HepG2 (cell line): ENCODE results near the gene PRTN3. TPM values are rescaled to one million over a fixed set of nuclear protein-coding genes. Genes with fewer than 3 reads are reported as not detected.
A peak's percentile ranks its signal among the peaks of the same experiment; 100 is the strongest.

ENCODE experiments used
- DNMT3B ChIP-seq: conservative IDR thresholded peaks from 2 replicates; pipeline ENCODE4 v1.6.1; 2016; ENCODE audit warnings: missing biosample characterization, control low read depth
- ETV5 ChIP-seq: IDR thresholded peaks from 2 replicates; pipeline ENCODE4 v1.6.1; 2018; ENCODE audit warnings: missing biosample characterization, missing genetic modification reagents, inconsistent platforms, borderline replicate concordance
- FOXC1 ChIP-seq: sonication (generic); formaldehyde crosslinking; IDR thresholded peaks from 2 replicates; pipeline ENCODE4 v1.8.0; 2022; ENCODE audit warnings: mild to moderate bottlenecking, missing genetic modification reagents, borderline replicate concordance
- HMGXB4 ChIP-seq, 2 experiments: sonication (generic) in 1 of 2; formaldehyde crosslinking in 1 of 2; IDR thresholded peaks; 2 replicates each; pipeline versions ENCODE4 v1.4.0 to v1.6.1; 2018 to 2020; ENCODE audit warnings: missing genetic modification reagents in 2 of 2, borderline replicate concordance in 1 of 2, low read depth in 1 of 2, mild to moderate bottlenecking in 1 of 2, missing biosample characterization in 1 of 2
- IKZF1 ChIP-seq: fragments of 450-650 bp; IDR thresholded peaks from 2 replicates; pipeline ENCODE4 v1.7.1; 2016
- JDP2 ChIP-seq: sonication (generic); formaldehyde crosslinking; IDR thresholded peaks from 2 replicates; pipeline ENCODE4 v1.8.1; 2022; ENCODE audit warnings: missing genetic modification reagents, borderline replicate concordance
- MAZ ChIP-seq, 2 experiments: sonication (generic) in 1 of 2; formaldehyde crosslinking in 1 of 2; IDR thresholded peaks; 2 replicates each; pipeline versions ENCODE4 v1.5.0 to v1.6.1; 2012 to 2020; ENCODE audit warnings: low read depth in 2 of 2, mild to moderate bottlenecking in 2 of 2, borderline replicate concordance in 1 of 2, improper control_type of control experiment in 1 of 2, low read length in 1 of 2, missing genetic modification reagents in 1 of 2, moderate library complexity in 1 of 2
- MBD4 ChIP-seq: IDR thresholded peaks from 2 replicates; pipeline ENCODE4 v1.6.1; 2012; ENCODE audit warnings: low read length, inconsistent platforms, borderline replicate concordance
- MBNL3 ChIP-seq: fragments of 250-450 bp; sonication (Bioruptor Pico); conservative IDR thresholded peaks from 2 replicates; pipeline ENCODE4 v1.8.0; 2022; ENCODE audit warnings: mild to moderate bottlenecking, inconsistent platforms
- NR2C2 ChIP-seq: sonication (generic); formaldehyde crosslinking; IDR thresholded peaks from 2 replicates; pipeline ENCODE4 v1.4.0; 2020; ENCODE audit warnings: missing genetic modification reagents, mild to moderate bottlenecking, moderate library complexity, borderline replicate concordance
- SATB2 ChIP-seq: sonication (generic); formaldehyde crosslinking; IDR thresholded peaks from 2 replicates; pipeline ENCODE4 v1.5.0; 2020; ENCODE audit warnings: missing genetic modification reagents
- SIX4 ChIP-seq: sonication (generic); formaldehyde crosslinking; IDR thresholded peaks from 2 replicates; pipeline ENCODE4 v1.4.0; 2020; ENCODE audit warnings: missing genetic modification reagents
- TOPORS ChIP-seq: sonication (generic); formaldehyde crosslinking; IDR thresholded peaks from 2 replicates; pipeline ENCODE4 v1.8.0; 2023; ENCODE audit warnings: mild to moderate bottlenecking, missing genetic modification reagents
- ZNF296 ChIP-seq: sonication (generic); formaldehyde crosslinking; conservative IDR thresholded peaks from 2 replicates; pipeline ENCODE4 v1.5.0; 2020; ENCODE audit warnings: mild to moderate bottlenecking, missing genetic modification reagents
- ZNF326 ChIP-seq: sonication (generic); formaldehyde crosslinking; IDR thresholded peaks from 2 replicates; pipeline ENCODE4 v1.4.0; 2020; ENCODE audit warnings: missing genetic modification reagents, borderline replicate concordance
- ZNF335 ChIP-seq: sonication (generic); formaldehyde crosslinking; IDR thresholded peaks from 2 replicates; pipeline ENCODE4 v1.4.0; 2020; ENCODE audit warnings: missing genetic modification reagents
- ZNF407 ChIP-seq: sonication (generic); formaldehyde crosslinking; IDR thresholded peaks from one replicate; pipeline ENCODE4 v1.5.1; 2020; ENCODE audit warnings: mild to moderate bottlenecking, missing genetic modification reagents; ENCODE audit errors: not compliant biosample characterization
- ZNF430 ChIP-seq: sonication (generic); formaldehyde crosslinking; IDR thresholded peaks from 2 replicates; pipeline ENCODE4 v1.9.0; 2021; ENCODE audit warnings: mild to moderate bottlenecking, missing genetic modification reagents
- ZNF510 ChIP-seq: sonication (generic); formaldehyde crosslinking; IDR thresholded peaks from 2 replicates; pipeline ENCODE4 v1.4.0; 2020; ENCODE audit warnings: low read depth, mild to moderate bottlenecking, missing genetic modification reagents
- ZSCAN21 ChIP-seq: sonication (generic); formaldehyde crosslinking; IDR thresholded peaks from 2 replicates; pipeline ENCODE4 v1.8.0; 2022; ENCODE audit warnings: mild to moderate bottlenecking, missing genetic modification reagents, moderate library complexity, borderline replicate concordance
- polyA plus RNA-seq, 8 experiments: library from polyadenylated mRNA; depleted of rRNA in 3 of 8; stranded (reverse) in 7 of 8; unstranded in 1 of 8; fragments of >200 nt; fragmentation: Illumina TruSeq in 4 of 8; extraction: Trizol in 4 of 8; gene quantifications; 2 replicates each; pipeline versions ENCODE4 v1.2.1 to v1.2.3, GENCODE V29; 2011 to 2016; ENCODE audit warnings: low read depth in 4 of 8, missing spikeins in 1 of 8, mixed read lengths in 1 of 8; ENCODE audit not compliant: insufficient read depth in 1 of 8
- total RNA-seq, 5 experiments: library from RNA; depleted of rRNA; stranded (reverse); fragments of >200 nt; fragmentation: Illumina TruSeq; extraction: Trizol; gene quantifications; 2 replicates each; pipeline ENCODE4 v1.2.3, GENCODE V29; 2016; ENCODE audit warnings: low read depth in 1 of 5

PRTN3 gene
- total and polyA plus RNA-seq, 2 of the 13 experiments (the other 11 are each of a cell fraction or from before 2014, with no cell fraction given): not detected

GRCh38 chr19:799076-799881 lies 41.5 kb upstream of the PRTN3 start (continued):
- TF ChIP-seq MBD4 (no peak), ZNF326 (no peak), ETV5 (CRISPR knock-in tag) (no peak), HMGXB4 (CRISPR knock-in tag; IDR thresholded peaks at IDR 0.05; ENCODE audit: borderline replicate concordance in 1 of 2, low read depth in 1 of 2) (peak; percentile 53 to 66; a peak in 3 of 4 replicates), SATB2 (no peak), ZNF430 (CRISPR knock-in tag) (no peak), NR2C2 (CRISPR knock-in tag) (peak; percentile 21; the same call in 1 of the 2 replicates), JDP2 (CRISPR knock-in tag) (no peak), ZNF407 (CRISPR knock-in tag) (no peak), ZNF296 (CRISPR knock-in tag) (no peak), FOXC1 (CRISPR knock-in tag) (no peak), TOPORS (CRISPR knock-in tag) (no peak), DNMT3B (CRISPR knock-in tag) (no peak), ZNF510 (no peak), MAZ (IDR thresholded peaks at IDR 0.05; ENCODE audit: borderline replicate concordance, low read depth, low read length) (no peak; the same call in 1 of the 2 replicates), MAZ (CRISPR knock-in tag; IDR thresholded peaks at IDR 0.05; ENCODE audit: low read depth) (no peak), SIX4 (CRISPR knock-in tag) (no peak), IKZF1 (no peak), ZSCAN21 (CRISPR knock-in tag) (0 out of 2 replicates have a peak, but pooled peaks have one; percentile 30), MBNL3 (no peak), ZNF335 (CRISPR knock-in tag) (no peak)
